Prostate gland (tissue), 2 donors: ENCODE measurements around the gene ARHGEF26.

ENCODE experiments used
- POLR2A ChIP-seq: fragments of 450-650 bp; IDR thresholded peaks from one replicate; pipeline ENCODE4 v1.6.1; 2016; ENCODE audit warnings: antibody characterized with exemption, mild to moderate bottlenecking
- POLR2AphosphoS5 ChIP-seq: sonication (generic); formaldehyde crosslinking; IDR thresholded peaks from one replicate; pipeline ENCODE4 v1.6.1; 2017; ENCODE audit warnings: antibody characterized with exemption
- TF ChIP-seq, protein P1 (sequence below), 4 experiments: fragments of 200-600 bp in 2 of 4; fragments of 450-650 bp in 2 of 4; sonication (generic) in 2 of 4; IDR thresholded peaks; 1 replicate in 3 of 4; 2 replicates in 1 of 4; pipeline ENCODE4 v1.5.1; 2016 to 2019; ENCODE audit warnings: antibody characterized with exemption in 4 of 4, mild to moderate bottlenecking in 2 of 4, moderate library complexity in 2 of 4

DNA sequence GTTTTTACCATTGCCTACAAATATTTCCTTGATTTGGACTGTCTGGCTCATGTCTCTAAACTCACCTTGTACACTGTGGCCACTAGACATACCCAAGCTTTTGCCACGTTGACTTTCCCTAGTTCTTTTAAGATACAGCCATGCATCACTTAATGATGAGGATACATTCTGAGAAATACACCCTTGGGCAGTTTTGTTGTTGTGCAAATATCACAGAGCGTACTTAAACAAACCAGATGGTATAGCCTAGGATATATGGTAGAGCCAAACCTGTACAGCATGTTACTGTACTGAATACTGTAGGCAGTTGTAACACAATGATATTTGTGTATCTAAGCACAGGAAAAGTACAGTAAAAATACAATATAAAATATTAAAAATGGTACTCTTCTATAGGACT is 5.5 kb downstream of the ARHGEF26 start:
- TF ChIP-seq POLR2AphosphoS5 = no peak
- TF ChIP-seq, protein P1, sequence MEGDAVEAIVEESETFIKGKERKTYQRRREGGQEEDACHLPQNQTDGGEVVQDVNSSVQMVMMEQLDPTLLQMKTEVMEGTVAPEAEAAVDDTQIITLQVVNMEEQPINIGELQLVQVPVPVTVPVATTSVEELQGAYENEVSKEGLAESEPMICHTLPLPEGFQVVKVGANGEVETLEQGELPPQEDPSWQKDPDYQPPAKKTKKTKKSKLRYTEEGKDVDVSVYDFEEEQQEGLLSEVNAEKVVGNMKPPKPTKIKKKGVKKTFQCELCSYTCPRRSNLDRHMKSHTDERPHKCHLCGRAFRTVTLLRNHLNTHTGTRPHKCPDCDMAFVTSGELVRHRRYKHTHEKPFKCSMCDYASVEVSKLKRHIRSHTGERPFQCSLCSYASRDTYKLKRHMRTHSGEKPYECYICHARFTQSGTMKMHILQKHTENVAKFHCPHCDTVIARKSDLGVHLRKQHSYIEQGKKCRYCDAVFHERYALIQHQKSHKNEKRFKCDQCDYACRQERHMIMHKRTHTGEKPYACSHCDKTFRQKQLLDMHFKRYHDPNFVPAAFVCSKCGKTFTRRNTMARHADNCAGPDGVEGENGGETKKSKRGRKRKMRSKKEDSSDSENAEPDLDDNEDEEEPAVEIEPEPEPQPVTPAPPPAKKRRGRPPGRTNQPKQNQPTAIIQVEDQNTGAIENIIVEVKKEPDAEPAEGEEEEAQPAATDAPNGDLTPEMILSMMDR (IDR thresholded peaks at IDR 0.05) = no peak
- TF ChIP-seq POLR2A = no peak
